HG03135 (cell line): Measurements from ENCODE around the gene LRRC43.

Experiments
- ATAC-seq: cut with Tn5 transposase; IDR thresholded peaks from one replicate; pipeline ENCODE4 v1.9.1; 2021; ENCODE audit warnings: mild to moderate bottlenecking, moderate library complexity; ENCODE audit not compliant: unreplicated experiment

LRRC43 gene

GRCh38 chr12:122182887-122183587, at the start of gene LRRC43:
TSS of gene LRRC43 (plus strand) at chr12:122183123. CDS start at chr12:122183145, 22 bp downstream.
- ATAC-seq, result no peak

DNA sequence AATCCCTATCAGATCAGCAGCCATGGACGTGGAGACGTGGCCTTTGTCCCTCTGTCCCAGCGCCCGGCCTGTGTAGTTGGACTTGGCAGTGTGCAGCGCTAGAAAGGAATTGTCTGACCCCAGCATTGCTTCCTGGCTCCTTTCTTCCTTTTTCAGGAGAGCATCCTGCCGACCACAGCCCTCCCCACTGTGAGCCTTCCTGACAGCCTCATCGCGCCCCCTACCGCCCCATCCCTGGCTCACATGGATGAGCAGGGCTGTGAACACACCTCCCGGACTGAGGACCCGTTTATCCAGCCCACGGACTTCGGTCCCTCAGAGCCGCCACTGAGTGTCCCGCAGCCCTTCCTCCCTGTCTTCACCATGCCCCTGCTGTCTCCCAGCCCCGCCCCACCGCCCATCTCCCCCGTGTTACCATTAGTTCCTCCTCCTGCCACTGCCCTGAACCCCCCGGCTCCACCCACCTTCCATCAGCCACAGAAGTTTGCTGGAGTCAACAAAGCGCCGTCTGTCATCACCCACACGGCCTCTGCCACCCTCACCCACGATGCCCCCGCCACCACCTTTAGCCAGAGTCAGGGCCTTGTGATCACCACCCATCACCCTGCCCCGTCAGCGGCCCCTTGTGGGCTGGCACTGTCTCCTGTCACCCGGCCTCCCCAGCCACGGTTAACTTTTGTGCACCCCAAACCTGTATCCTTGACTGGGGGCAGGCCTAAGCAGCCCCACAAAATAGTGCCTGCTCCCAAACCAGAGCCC, 49.6 kb upstream of the LRRC43 start:
- ATAC-seq, result no peak

DNA sequence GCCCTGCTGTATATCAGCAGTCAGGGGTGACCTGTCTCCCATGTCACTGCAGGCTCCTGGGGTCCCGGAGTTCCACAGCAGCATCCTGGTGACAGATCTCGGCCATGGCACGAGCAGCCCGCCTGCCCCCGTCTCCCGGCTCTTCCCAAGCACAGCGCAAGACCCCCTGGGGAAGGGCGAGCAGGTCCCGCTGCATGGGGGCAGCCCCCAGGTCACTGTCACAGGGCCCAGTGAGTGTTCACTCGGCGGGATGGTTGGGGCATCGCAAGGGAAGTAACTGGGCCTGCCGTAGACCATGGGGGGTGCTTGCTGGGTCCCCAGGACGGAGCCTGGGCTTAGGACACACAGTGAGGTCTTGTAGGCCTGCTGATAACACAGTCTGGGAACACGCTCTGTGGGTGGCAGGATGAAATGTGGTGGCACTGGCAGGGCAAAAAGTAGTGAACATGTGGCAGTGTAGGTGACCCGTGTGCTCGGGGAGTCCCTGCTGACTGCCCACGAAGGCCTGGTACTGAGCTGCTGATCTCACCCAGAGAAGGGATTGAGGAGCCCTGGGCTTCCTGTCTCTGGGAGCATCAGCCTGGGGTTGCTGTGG, 47.4 kb upstream of the LRRC43 start:
- no peak for ATAC-seq

DNA sequence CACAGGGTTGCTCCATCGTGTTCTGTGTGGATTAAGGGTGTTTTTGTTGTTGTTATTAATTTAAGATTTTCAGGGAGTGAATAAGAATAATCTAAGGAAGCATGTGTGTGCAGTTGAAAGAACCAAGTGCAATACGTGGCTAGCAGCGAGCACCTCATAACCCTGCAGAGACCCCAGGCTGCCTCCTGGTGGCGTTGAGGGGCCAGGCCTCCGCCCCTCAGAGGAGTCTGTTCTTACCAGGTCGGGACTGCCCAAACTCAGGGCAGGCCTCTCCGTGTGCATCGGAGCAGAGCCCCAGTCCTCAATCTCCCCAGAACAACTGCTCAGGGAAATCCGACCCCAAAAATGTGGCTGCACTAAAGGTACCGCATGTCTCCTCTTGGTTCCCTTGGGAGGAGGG, 45.7 kb upstream of the LRRC43 start:
- no peak for ATAC-seq

GRCh38 chr12:122137681-122138080, 45.2 kb upstream of the LRRC43 start:
- ATAC-seq, result no peak

GRCh38 chr12:122138181-122138580, 44.7 kb upstream of the LRRC43 start:
- ATAC-seq, result no peak

DNA sequence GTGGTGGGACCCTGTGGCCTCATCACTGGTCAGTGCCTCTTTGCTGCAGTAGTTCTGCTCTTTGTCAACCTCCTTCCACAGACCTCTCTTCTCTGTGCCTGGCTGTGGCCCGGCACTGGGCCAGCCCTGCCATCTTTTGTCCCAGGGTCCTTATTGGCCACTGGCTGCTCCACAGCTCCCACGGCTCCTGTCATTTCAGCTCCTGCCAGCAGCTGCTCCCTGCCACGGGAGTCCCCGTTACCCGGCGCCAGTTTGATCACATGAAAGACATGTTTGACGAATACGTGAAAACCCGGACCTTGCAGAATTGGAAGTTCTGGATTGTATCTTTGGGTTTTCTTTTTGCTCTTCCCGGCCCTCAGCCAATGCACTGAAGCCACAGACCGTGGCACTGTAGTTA, 44.3 kb upstream of the LRRC43 start:
- ATAC-seq, result no peak

GRCh38 chr12:122139266-122139665, 43.7 kb upstream of the LRRC43 start:
- no peak for ATAC-seq

DNA sequence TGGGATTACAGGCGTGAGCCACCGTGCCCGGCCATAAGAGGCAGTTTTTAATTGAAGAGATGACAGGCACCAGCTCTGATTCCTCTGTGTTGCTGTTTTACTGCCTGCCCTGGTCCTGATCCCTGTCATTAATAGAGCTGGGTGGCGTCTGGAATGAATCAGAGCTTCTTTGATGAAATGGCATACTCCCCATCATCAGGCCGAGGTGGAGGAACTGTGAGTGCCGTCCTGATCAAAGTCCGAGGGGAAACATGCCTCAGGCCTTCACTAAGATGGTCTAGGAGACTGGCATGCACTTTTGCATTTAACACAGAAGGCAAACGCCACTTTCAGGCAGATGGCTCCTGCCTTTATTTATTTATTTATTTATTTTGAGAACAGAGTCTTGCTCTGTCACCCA, 43.0 kb upstream of the LRRC43 start:
- ATAC-seq, result no peak

GRCh38 chr12:122140467-122141257, 42.3 kb upstream of the LRRC43 start:
- ATAC-seq, result no peak

DNA sequence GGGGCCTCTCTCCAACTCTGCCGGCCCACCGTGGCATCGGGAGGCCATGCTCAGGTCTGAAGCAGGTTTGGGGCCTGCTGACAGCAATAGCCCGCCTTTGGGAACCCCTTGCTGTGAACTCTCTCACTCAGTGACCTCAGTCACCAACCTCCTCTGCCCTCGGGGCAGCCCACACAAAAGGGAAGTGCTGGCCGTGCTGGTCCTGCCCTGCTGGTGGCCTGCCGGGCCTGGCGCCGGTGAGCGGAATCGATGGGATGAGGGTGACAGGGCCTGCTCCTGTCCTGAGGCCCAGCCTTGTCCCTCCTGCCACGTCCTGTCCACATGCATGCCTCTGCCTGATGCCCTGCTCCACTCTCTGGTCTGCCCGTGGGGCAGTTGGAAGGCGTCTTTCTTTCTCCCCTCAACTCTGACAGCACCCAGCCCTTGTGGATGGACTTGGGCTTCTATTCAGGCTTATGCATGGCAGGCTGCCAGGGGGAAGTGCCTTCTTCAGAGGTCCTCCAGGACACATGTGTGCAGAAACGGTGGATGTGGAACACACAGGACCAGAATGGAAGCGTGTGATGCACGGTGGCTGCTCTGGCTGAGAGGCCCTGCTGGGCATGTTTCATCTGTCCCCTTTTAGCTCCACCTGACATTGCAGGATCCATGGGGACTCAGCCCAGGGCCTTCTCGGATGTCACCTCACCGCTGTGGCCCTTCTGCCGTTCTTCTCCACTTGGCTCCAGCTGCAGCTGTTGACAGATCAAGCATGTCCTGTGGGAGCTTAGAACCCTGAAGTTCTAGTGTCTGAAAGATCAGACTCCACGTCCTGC, 40.8 kb upstream of the LRRC43 start:
- ATAC-seq, result no peak

- ATAC-seq, result no peak
Measured at GRCh38 chr12:122142857-122143256, 40.1 kb upstream of the LRRC43 start.

DNA sequence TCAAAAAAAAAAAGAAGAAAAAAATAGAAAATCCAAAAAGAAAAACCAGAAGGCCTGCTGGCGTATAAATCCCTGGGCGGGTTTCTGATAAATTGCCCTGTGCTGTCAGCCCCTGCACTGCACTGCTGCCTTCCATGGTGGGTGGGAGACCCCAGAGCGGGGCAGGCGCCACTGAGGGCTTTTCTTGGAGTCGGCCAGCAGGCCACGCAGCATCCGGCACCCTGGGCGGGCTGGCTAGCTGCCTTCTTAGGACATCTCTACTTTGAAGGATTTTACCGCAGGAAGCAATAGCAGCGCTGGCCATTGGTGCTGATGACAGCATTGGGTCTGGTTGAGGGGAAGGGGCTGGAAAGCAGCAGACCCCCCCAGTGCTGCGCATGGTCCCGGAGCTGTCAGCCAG, 38.0 kb upstream of the LRRC43 start:
- ATAC-seq, result no peak

GRCh38 chr12:122145505-122146330, 37.2 kb upstream of the LRRC43 start:
- no peak for ATAC-seq

GRCh38 chr12:122147514-122148290, 35.2 kb upstream of the LRRC43 start:
- no peak for ATAC-seq

DNA sequence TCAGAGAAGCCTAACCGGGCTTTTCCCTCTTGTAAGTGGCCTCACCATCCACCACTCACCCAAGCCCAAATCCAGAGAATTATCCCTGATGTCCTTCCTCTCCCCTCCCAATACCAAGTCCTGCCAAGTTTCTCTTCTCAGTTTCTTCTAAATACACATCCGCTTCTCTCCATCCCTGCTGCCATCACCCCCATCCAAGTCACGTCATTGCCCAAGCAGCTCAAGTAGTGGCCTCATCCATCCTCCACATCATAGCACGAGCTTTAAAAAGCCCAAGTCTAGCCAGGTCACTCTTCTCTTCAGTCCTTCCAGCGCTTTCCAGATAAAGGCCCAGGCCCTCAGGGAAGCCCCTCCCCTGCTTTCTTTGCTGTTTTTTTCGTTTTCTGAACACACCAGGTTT, 34.3 kb upstream of the LRRC43 start:
- ATAC-seq, result no peak

GRCh38 chr12:122150127-122150681, 32.7 kb upstream of the LRRC43 start:
- ATAC-seq, result no peak

DNA sequence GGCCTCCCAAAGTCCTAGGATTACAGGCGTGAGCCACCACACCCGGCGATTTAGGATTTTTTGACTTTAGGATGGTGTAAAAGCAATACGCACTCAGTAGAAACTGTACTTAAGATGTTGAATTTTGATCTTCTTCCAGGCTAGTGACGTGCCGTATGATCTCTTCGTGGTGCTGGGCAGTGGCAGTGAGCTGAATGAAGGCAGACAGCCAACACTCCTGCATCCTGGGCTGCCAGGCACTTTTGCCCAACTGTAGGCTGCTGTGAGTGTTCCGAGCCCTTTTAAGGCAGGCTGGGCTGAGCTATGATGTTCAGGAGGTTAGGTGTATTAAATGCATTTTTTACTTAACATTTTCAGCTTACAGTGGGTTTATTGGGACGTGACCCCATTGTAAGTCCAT, 30.2 kb upstream of the LRRC43 start:
- ATAC-seq, result no peak

GRCh38 chr12:122155705-122156104, 27.2 kb upstream of the LRRC43 start:
- ATAC-seq, result no peak
